CD4-positive, alpha-beta T cell treated with Interleukin-4 for 4 hours (primary cell): ENCODE results near the gene CDHR1.
"Not testable (repeated sequence)": the region's sequence is repeated elsewhere in the genome, so short reads cannot be mapped to it uniquely, and the experiment has no call there.

ENCODE experiments used
- DNase-seq: peaks from one replicate; pipeline ENCODE4 v3.0.0-alpha.2; 2020

The CDHR1 gene

DNA sequence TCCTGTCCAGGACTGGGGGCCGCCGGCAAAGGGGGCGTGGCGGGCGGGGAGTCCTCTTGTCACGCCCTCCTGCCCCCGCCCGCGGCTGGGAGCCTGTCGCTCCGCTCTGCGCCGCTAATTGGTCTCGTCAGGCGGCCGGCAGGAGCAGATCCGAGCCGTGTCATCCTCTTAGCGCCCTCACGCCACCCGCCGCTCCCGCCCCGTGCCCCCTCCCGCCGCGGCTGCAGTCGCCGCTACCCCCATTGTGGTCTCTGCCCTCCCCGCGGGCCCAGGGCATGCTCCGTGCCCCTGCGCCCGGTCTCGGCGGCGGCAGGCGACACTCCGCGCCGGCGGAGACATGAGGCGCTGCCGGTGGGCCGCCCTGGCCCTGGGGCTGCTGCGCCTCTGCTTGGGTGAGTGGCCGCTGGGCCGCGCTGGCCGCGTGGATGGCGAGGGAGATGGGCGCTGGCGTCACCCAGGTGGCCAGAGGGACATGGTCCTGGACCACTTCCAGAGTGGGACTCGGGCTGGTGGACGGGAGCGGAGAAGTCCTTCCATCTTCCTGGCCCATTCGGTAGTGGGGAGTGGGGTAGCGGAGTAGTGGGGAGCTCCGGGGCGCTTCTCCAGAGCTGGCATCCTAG, at the start of gene CDHR1:
CDHR1 (plus strand) TSS at position 114 of the 620 bp plus-strand sequence; CDS start at position 338, 224 bp downstream.
- DNase-seq, result peak; percentile 30

DNA sequence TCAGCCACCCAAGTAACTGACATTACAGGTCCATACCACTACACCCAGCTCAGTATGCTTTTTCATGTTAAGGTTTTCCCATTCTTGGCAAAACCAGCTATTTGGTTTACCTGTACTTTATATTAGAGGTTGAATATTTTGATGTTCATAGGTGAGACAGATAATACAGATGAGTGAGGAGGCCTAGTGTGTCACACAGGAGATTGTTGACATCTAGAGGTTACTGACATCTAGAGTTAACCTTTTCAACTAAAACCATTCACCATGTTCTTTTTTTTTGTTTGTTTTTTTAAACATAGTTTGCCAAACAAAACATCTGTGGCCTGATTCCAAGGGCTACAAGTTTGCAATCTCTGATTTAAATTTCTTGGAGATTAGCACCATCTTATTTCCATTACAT, 47.0 kb upstream of the CDHR1 start:
- no peak for DNase-seq

DNA sequence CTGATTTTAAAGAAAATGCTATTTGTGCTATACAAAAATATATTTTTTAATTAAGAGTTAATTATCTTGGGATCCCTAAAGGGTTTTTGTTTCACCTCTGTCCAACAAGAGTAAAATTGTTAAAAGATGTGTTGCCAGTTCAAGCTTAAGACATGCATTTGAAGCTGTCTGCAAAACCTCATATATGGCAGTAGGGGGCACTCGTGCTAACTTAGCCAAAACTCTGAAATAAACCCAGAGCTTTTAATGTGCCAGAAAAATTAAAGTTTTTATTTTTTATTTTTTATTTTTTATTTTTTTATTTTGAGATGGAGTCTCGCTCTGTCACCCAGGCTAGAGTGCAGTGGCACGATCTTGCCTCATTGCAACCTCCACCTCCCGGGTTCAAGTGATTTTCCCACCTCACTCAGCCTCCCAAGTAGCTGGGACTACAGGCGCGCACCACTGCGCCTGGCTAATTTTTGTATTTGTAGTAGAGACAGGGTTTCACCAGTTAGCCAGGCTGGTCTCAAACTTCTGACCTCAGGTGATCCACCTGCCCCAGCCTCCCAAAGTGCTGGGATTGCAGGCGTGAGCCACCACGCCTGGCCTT, 46.2 kb upstream of the CDHR1 start:
- DNase-seq, result peak; percentile 39

DNA sequence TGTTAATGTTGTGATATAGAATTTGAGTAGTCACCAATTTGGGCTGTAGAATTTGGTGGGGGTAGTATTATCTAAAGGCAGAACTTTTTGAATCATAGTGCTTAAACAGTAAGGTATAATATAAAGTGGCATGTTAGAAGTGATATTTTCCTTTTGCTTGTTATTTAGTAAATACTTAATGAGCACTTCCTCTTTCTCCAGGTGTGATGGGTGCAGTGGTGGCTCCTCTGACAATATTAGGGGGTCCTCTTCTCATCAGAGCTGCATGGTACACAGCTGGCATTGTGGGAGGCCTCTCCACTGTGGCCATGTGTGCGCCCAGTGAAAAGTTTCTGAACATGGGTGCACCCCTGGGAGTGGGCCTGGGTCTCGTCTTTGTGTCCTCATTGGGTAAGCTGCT, 44.5 kb upstream of the CDHR1 start:
- DNase-seq, result no peak

DNA sequence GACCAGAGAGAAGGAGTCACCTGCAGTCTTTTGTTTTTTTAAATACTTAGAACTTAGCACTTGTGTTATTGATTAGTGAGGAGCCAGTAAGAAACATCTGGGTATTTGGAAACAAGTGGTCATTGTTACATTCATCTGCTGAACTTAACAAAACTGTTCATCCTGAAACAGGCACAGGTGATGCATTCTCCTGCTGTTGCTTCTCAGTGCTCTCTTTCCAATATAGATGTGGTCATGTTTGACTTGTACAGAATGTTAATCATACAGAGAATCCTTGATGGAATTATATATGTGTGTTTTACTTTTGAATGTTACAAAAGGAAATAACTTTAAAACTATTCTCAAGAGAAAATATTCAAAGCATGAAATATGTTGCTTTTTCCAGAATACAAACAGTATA, 41.6 kb upstream of the CDHR1 start:
- DNase-seq, result no peak

GRCh38 chr10:84155521-84155920, 38.8 kb upstream of the CDHR1 start:
- no peak for DNase-seq

DNA sequence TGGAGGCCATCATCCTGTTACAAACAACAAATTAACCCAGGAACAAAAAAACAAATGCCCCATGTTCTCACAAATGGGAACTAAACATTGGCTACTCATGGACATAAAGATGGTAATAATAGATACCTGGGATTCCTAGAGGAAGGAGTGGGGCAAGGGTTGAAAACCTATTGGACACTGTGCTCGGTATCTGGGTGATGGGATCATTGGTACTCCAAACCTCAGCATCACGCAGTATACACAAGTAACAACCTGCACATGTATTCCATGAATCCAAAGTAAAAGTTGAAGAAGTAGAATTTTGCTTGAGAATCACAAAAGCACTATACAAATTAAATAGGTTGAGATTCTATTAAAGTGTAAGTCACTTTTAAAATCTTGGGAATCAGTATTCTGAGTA, 38.3 kb upstream of the CDHR1 start:
- DNase-seq, result no peak

DNA sequence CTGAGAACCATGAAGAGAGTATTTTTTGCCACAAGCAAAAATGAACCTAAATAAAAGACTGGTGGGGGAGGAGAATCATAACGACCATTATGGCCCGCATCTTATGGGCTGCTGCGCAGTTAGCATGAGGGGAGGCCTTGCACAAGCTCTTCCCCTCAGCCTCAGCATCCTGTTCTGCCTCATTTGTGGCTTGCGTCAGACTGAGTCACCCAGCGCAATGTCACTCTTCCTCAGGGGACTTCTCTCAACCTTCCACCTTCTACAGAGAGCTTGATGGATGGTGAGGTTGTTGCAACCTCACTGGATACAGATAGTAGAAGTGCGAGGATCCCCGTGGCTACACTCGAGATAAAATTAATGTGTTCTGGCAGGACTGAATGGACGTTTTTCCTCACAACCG, 37.6 kb upstream of the CDHR1 start:
- peak; percentile 35 for DNase-seq

DNA sequence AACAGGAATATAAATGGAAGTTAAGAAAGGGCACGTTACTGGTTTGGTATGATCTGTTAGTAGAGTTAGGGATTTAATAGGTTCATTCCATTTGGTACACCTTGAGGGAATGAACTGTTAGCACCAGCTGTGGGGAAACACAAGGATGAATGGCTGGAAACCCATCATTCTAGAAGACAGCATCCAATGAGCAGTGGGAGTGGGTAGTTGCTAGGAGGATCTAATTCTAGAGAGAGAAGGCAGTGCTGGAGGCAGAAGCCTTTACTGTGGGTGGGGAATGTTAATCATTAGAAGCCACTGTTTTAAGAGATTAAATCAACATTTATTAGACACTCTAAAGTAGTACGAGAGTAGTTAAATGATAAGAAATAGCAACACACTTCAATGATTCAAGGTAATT, 36.3 kb upstream of the CDHR1 start:
- DNase-seq, result no peak

GRCh38 chr10:84158550-84158949, 35.8 kb upstream of the CDHR1 start:
- DNase-seq, result no peak

DNA sequence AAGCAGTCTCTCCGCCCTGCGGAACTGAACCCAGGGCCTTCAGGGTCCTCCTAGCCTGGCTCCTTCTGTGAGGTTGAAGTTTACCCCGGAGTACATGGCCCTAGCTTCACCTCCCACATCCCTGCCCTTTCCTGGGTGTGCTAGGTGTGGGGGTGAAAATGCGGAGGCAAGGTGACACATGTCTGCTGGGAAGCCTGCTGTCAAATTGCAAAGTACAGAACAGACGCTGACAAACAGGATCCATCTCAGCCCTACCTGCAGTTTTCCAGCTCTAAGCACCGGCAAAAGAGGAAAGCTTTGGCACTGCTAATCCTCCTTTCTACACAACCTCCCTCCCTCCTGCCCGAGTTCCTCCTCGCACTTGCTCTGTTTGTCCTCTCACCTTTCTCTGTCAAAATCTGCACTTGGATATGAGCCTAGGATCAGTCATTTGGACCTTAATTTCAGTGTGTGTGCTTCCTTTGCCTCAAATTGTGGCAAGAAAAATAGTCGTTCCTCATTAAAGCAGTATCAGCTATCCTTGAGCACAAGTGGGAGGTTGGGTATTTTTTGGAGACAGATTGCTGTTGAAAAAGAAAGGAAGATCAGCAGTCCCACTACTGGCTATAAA, 35.2 kb upstream of the CDHR1 start:
- DNase-seq, result no peak

DNA sequence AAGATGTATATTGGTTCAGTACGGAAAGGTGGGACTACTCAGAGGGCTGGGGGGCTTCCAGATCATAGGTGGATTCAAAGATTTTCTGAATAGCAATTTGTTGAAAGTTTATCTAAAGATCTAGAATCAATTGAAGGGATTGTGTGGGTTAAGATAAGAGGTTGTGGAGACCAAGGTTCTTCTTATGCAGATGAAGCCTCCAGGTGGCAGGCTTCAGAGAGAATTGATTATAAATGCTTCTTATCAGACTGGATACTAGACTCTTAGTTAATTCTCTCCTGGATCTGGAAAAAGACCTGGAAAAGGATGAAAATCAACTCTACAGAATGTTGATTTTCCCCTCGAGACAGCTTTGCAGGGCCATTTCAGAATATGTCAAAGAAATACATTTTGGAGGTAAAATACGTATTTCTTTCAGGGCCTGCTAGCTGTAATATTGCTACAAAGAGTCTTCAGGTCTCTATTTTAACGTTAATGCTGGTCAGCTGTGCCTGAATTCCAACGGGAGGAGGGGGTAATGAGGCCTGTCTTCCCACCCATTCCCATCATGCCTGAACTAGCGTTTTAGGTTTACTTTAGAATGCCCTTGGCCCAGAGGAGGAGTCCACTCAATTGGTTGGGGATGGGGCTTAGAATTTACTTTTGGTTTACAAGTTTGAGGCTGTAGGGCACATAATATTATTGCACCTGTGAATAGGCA, 33.5 kb upstream of the CDHR1 start:
- DNase-seq, result no peak

- no peak for DNase-seq
Observed at GRCh38 chr10:84163996-84164395, 30.3 kb upstream of the CDHR1 start.

- no peak for DNase-seq
Observed at GRCh38 chr10:84164442-84164841, 29.9 kb upstream of the CDHR1 start.

- DNase-seq, result no peak
Observed at GRCh38 chr10:84166620-84167288, 27.6 kb upstream of the CDHR1 start.

DNA sequence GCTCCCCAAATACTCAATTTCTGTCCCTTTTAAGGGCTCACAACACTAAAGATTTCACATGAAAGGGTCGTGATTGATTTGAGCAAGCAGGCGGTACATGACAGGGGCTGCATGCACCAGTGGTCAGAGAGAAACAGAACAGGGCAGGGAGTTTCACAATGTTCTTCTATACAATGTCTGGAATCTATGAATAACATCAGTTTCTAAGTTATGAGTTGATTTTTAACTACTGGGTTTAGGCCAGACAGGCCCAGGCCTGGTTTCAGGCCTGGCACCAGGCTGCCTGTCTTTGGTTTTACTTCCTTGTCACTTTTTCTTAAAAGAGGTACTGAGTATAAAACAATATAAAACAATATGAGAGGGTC, 27.1 kb upstream of the CDHR1 start:
- not testable (repeated sequence) for DNase-seq

GRCh38 chr10:84168382-84168781, 26.0 kb upstream of the CDHR1 start:
- DNase-seq, result not testable (repeated sequence)

DNA sequence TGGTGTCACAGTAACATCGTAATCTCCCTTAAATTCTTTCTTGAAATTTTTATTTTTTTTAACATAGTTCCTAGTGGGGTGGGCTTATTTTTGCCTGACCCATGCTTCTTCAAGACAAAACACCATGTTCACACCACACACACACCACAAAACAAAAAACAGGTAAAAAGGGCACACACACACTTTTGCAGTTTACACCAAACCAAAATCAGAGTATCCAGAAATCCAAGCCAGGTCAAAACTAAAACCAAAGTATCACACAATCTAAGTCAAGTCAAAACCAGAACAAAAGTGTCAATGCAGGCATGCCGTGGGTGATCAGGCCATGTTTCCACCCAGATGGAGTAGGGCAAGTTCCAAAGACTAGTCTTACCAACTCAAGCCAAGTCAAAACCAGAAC, 23.1 kb upstream of the CDHR1 start:
- DNase-seq, result not testable (repeated sequence)

- not testable (repeated sequence) for DNase-seq
Observed at GRCh38 chr10:84171700-84172466, 22.5 kb upstream of the CDHR1 start.

GRCh38 chr10:84172467-84173356, 21.6 kb upstream of the CDHR1 start:
- no peak for DNase-seq

GRCh38 chr10:84173501-84173929, 20.8 kb upstream of the CDHR1 start, which contains the start of gene GPR15LG:
TSS of gene GPR15LG (plus strand) at chr10:84173801. CDS start at chr10:84173852, 51 bp downstream.
- DNase-seq, result no peak
